RWPE1 (cell line): Measurements from ENCODE around the gene PCDHGB4.

Source experiments
- CTCF ChIA-PET: fragments of 350-600 bp; sonication (Branson Sonifier 250); formaldehyde crosslinking; extraction: SDS; loops from one replicate; lab custom pipeline; 2021; lab: Yijun Ruan, JAX
- POLR2A ChIA-PET: fragments of 400-600 bp; formaldehyde crosslinking; extraction: SDS; loops from one replicate; lab custom pipeline; 2020; ENCODE audit warnings: antibody characterized with exemption; ENCODE audit not compliant: low non-redundant PET; lab: Yijun Ruan, JAX
- DNase-seq: peaks from one replicate; pipeline ENCODE4 v3.0.0; 2012; ENCODE audit warnings: low spot score
- H3K27ac ChIP-seq: fragments of 450-650 bp; 2 replicates; pipeline ENCODE4 v1.5.1; 2017
- CTCF ChIP-seq: fragments of 450-650 bp; conservative IDR thresholded peaks from 2 replicates; pipeline ENCODE4 v1.5.1; 2017; ENCODE audit warnings: low read depth, mild to moderate bottlenecking

The PCDHGB4 gene

GRCh38 chr5:141356133-141356532, 31.4 kb upstream of the PCDHGB4 start:
- H3K27ac ChIP-seq, result no peak overlapping the region
- ChIA-PET CTCF (interaction anchor here (1.0 to 2.6 kb wide), 2 partner anchors 12 to 133 kb away, joined by 3 to 8 read pairs; partner anchors contain the start of genes PCDHB14 and PCDHGA3), POLR2A (no interaction called here)
- no peak for TF ChIP-seq CTCF
- DNase-seq, result no peak

- no peak for TF ChIP-seq CTCF
- no peak for DNase-seq
- POLR2A ChIA-PET, result no interaction called here
- no peak overlapping the region for H3K27ac ChIP-seq
- CTCF ChIA-PET, result no interaction called here
These were observed 30.5 kb upstream of the PCDHGB4 start for GRCh38 chr5:141356950-141357349.

- CTCF ChIA-PET, result interaction anchor here (0.6 to 2.7 kb wide), 12 partner anchors 10 to 259 kb away, joined by 3 to 16 read pairs (median 4); partner anchors contain the start of genes DIAPH1, PCDHGA1, PCDHGA10 and PCDHGB1
- peak within 1 kb of the TSS; percentile 61 for H3K27ac ChIP-seq
- peak; percentile 41 for DNase-seq
- peak; percentile 69 for TF ChIP-seq CTCF
- POLR2A ChIA-PET, result no interaction called here
These were observed 27.6 kb upstream of the PCDHGB4 start, which contains the start of gene PCDHGB2 for GRCh38 chr5:141359790-141360426. TSS of gene PCDHGB2 (plus strand) at chr5:141359994. CDS start at chr5:141360136, 142 bp downstream.

GRCh38 chr5:141360685-141361084, 26.8 kb upstream of the PCDHGB4 start:
- CTCF ChIA-PET, result interaction anchor here (0.6 to 2.7 kb wide), 9 partner anchors 9 to 258 kb away, joined by 3 to 16 read pairs (median 4); partner anchors contain the start of genes DIAPH1, PCDHGA1, PCDHGA10 and PCDHGB1
- POLR2A ChIA-PET, result no interaction called here
- H3K27ac ChIP-seq, result no peak overlapping the region
- no peak for DNase-seq
- TF ChIP-seq CTCF, result no peak

GRCh38 chr5:141362719-141363118, 24.8 kb upstream of the PCDHGB4 start:
- CTCF ChIA-PET, result no interaction called here
- TF ChIP-seq CTCF, result no peak
- no peak for DNase-seq
- H3K27ac ChIP-seq, result no peak overlapping the region
- POLR2A ChIA-PET, result no interaction called here

- ChIA-PET CTCF (interaction anchor here (0.6 to 1.0 kb wide), 4 partner anchors 10 to 1472 kb away, joined by 3 to 4 read pairs (median 4); partner anchors contain the start of gene PCDHGA6), POLR2A (no interaction called here)
- H3K27ac ChIP-seq, result no peak within 1 kb of the TSS
- no peak for DNase-seq
- TF ChIP-seq CTCF, result no peak
These were observed 23.4 kb upstream of the PCDHGB4 start, which contains the start of gene PCDHGA5 for GRCh38 chr5:141363952-141364660. TSS of gene PCDHGA5 (plus strand) at chr5:141364162. CDS start at chr5:141364331, 169 bp downstream.
